HepG2 (cell line): ENCODE data around the gene DNAAF8. TPM values are rescaled to one million over a fixed set of nuclear protein-coding genes. Genes with fewer than 3 reads are reported as not detected.

Source experiments
- ARID3A ChIP-seq: IDR thresholded peaks from 2 replicates; pipeline ENCODE4 v1.6.1; 2012; ENCODE audit warnings: low read depth, low read length, improper control_type of control experiment
- EZH2 ChIP-seq: conservative IDR thresholded peaks from 2 replicates; pipeline ENCODE4 v1.6.1; 2012; ENCODE audit warnings: mild to moderate bottlenecking, low read depth, low read length, moderate library complexity
- GLI4 ChIP-seq: sonication (generic); formaldehyde crosslinking; IDR thresholded peaks from 2 replicates; pipeline ENCODE4 v1.5.1; 2020; ENCODE audit warnings: missing genetic modification reagents, mild to moderate bottlenecking, moderate library complexity, borderline replicate concordance
- RAD21 ChIP-seq: fragments of 450-650 bp; formaldehyde crosslinking; IDR thresholded peaks from 2 replicates; pipeline ENCODE4 v1.5.0; 2020; ENCODE audit warnings: mild to moderate bottlenecking
- SMAD3 ChIP-seq: sonication (generic); formaldehyde crosslinking; IDR thresholded peaks from 2 replicates; pipeline ENCODE4 v1.4.0; 2020; ENCODE audit warnings: missing genetic modification reagents
- ZBTB34 ChIP-seq: sonication (generic); formaldehyde crosslinking; IDR thresholded peaks from 2 replicates; pipeline ENCODE4 v1.8.0; 2022; ENCODE audit warnings: mild to moderate bottlenecking, missing genetic modification reagents
- ZBTB40 ChIP-seq, 2 experiments: fragments of 450-650 bp in 1 of 2; sonication (generic) in 1 of 2; formaldehyde crosslinking in 1 of 2; IDR thresholded peaks; 2 replicates each; pipeline versions ENCODE4 v1.6.1 to v1.8.0; 2016 to 2022; ENCODE audit warnings: antibody characterized with exemption in 1 of 2, mild to moderate bottlenecking in 1 of 2, missing genetic modification reagents in 1 of 2
- ZFP36L1 ChIP-seq: sonication (generic); formaldehyde crosslinking; IDR thresholded peaks from 2 replicates; pipeline ENCODE4 v1.8.0; 2022; ENCODE audit warnings: mild to moderate bottlenecking, missing genetic modification reagents, moderate library complexity
- ZNF160 ChIP-seq: sonication (generic); formaldehyde crosslinking; IDR thresholded peaks from 2 replicates; pipeline ENCODE4 v1.8.0; 2022; ENCODE audit warnings: mild to moderate bottlenecking, inconsistent platforms, missing genetic modification reagents
- ZNF710 ChIP-seq: sonication (generic); formaldehyde crosslinking; IDR thresholded peaks from 2 replicates; pipeline ENCODE4 v1.5.0; 2020; ENCODE audit warnings: mild to moderate bottlenecking, missing genetic modification reagents, borderline replicate concordance
- ZNF878 ChIP-seq: sonication (generic); formaldehyde crosslinking; IDR thresholded peaks from 2 replicates; pipeline ENCODE4 v1.8.1; 2023; ENCODE audit warnings: mild to moderate bottlenecking, missing genetic modification reagents, moderate library complexity
- ZNF891 ChIP-seq: sonication (generic); formaldehyde crosslinking; IDR thresholded peaks from 2 replicates; pipeline ENCODE4 v1.5.0; 2020; ENCODE audit warnings: mild to moderate bottlenecking, missing genetic modification reagents
- polyA plus RNA-seq, 8 experiments: library from polyadenylated mRNA; depleted of rRNA in 3 of 8; stranded (reverse) in 7 of 8; unstranded in 1 of 8; fragments of >200 nt; fragmentation: Illumina TruSeq in 4 of 8; extraction: Trizol in 4 of 8; gene quantifications; 2 replicates each; pipeline versions ENCODE4 v1.2.1 to v1.2.3, GENCODE V29; 2011 to 2016; ENCODE audit warnings: low read depth in 4 of 8, missing spikeins in 1 of 8, mixed read lengths in 1 of 8; ENCODE audit not compliant: insufficient read depth in 1 of 8
- total RNA-seq, 5 experiments: library from RNA; depleted of rRNA; stranded (reverse); fragments of >200 nt; fragmentation: Illumina TruSeq; extraction: Trizol; gene quantifications; 2 replicates each; pipeline ENCODE4 v1.2.3, GENCODE V29; 2016; ENCODE audit warnings: low read depth in 1 of 5

The DNAAF8 gene
- total and polyA plus RNA-seq, 2 of the 13 experiments (the other 11 are each of a cell fraction or from before 2014, with no cell fraction given) = 0.44 TPM; not detected in 1

GRCh38 chr16:4768549-4769305 lies 34.4 kb downstream of the DNAAF8 start (continued):
- TF ChIP-seq ZBTB40 (IDR thresholded peaks at IDR 0.05) = 0 out of 2 replicates have a peak, but pooled peaks have one; percentile 1
- TF ChIP-seq ZBTB40 (CRISPR knock-in tag; IDR thresholded peaks at IDR 0.05) = peak; percentile 46; the same call in 1 of the 2 replicates
- TF ChIP-seq ZNF878 (CRISPR knock-in tag) = no peak
- TF ChIP-seq ZNF710 (CRISPR knock-in tag) = 0 out of 2 replicates have a peak, but pooled peaks have one; percentile 23
- TF ChIP-seq ZNF160 (CRISPR knock-in tag) = no peak
- peak; percentile 46; the same call in 1 of the 2 replicates for TF ChIP-seq ZNF891 (CRISPR knock-in tag)
- no peak for TF ChIP-seq EZH2
- 0 out of 2 replicates have a peak, but pooled peaks have one; percentile 49 for TF ChIP-seq SMAD3
- no peak for TF ChIP-seq ZFP36L1 (CRISPR knock-in tag)
- TF ChIP-seq RAD21 (CRISPR knock-in tag) = no peak
- no peak for TF ChIP-seq ZBTB34 (CRISPR knock-in tag)
- no peak for TF ChIP-seq GLI4 (CRISPR knock-in tag)
- TF ChIP-seq ARID3A = no peak
